MM.1S (cell line): ENCODE results near the gene SP1.

Experiments
- CTCF ChIP-seq: fragments of 300-600 bp; sonication (generic); IDR thresholded peaks from 2 replicates; pipeline ENCODE4 v1.5.1; 2016; ENCODE audit warnings: antibody characterized with exemption, low read length, mixed read lengths
- EZH2 ChIP-seq: fragments of 300-600 bp; sonication (generic); optimal IDR thresholded peaks from 2 replicates; pipeline ENCODE3; 2017; ENCODE audit warnings: low read depth, mild to moderate bottlenecking, antibody characterized with exemption, low read length, mixed read lengths

- TF ChIP-seq CTCF (no peak), EZH2 (no peak)
These were observed 76.8 kb downstream of the SP1 start for GRCh38 chr12:53456654-53457366.
